ENCODE data around the gene SIGLEC11.
"Not testable (repeated sequence)": the region's sequence is repeated elsewhere in the genome, so short reads cannot be mapped to it uniquely, and the experiment has no call there.

The SIGLEC11 gene

DNA sequence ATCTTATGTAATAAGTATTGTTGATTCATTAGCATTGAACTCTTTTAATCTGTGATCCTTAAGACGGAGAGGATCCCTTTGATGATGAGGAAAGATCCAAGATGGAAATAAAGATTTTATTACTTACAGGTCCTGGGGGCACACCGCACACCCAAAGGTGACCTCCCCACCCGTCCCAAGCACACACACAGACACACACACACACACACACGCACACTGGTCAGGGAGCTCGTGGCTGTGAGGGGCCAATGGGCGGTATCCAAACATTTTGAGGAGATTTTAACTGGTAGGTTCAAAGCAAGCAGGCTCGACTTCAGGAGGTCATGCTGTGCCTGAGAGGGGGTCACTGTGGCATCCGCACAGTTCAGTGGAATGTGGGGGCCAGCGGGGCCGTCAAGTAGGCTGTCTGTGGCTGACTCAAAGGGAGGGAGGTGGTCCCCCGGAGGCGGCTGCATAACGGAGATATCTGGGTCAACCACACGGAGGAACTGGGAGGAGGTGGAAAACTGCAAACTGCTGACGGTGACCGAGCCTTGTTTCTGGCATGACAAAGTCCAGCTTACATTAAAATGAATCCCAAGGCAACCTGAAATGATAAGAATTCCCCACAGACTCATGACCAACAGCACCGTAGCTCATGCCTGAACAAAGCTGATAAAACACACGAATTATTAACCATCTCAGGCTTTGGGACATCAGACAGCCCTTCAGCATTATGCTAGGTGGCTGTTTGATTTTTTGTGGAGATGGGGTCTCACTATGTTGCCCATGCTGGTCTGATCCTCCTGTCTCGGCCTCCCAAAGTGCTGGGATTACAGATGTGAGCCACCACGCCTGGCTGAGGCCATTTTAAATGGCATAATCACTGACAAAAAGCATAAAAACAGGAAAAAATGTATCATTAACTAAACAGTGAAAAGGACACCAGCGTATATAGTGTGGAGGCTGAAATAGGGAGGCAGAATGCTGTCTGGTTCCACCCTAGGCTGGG is 20.9 kb upstream of the SIGLEC11 start:
- no peak for DNase-seq (ENCODE audit: low spot score)

DNA sequence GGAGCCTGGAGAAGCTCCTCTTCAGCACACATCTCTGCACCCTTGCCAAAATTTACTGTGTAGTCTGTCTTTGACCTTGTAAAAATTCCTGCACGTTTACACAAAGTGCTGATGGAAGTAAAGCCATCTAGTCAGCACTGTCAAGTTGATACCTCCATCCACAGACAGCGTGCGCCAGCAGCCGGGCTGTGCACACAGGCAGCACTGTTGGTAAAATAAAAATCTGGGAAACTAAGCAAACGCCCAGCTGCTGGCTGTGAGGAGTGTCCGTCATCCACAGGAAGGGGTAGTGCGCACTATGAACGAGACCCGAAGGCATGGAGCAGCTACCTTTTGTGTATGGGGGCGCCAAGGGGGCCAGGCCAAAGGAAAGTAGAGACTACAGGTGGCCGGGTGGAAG is 17.4 kb upstream of the SIGLEC11 start:
- no peak for DNase-seq (ENCODE audit: low spot score)

DNA sequence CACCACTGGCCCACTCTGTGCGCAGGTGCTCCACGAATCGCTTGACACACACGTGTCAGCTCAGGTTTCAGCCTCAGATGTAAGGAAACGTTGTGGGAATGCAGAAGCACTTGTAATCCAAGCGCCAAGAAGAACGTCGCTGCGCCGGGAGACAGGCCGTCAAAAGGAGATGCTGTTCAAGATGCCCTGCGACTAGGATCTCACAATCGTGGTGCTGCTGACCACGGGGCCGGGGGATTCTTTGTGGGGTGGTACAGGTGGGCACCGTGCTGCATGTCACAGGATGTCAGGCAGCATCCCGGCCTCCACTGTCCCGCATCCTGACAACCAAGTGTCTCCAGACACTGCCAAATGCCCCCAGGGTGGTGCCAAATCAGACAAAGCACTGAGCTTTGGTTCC is 16.9 kb upstream of the SIGLEC11 start:
- DNase-seq (ENCODE audit: low spot score), result no peak

GRCh38 chr19:49977076-49977475 is 16.1 kb upstream of the SIGLEC11 start:
- no peak for DNase-seq (ENCODE audit: low spot score)

GRCh38 chr19:49976496-49976895 is 15.5 kb upstream of the SIGLEC11 start:
- DNase-seq (ENCODE audit: low spot score), result no peak

DNA sequence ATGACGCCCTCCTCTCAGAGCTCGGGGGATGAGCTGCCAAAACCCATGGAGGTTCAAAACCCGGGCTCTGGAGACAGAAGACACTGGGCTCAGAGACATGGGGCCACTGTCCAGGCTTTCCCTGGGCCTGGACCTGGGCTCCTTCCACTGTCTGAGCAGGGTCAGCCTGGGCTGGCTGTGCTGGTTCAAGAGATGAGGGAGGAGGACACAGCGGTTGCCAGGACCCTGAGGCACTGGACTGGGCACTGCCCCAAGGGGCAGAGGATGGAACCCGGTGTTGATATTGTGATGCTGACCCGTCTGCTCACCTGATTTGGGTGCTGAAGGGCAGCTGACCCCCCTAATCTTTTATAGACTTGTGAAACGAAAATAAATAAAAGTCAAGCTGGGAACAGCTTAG is 14.1 kb upstream of the SIGLEC11 start:
- no peak for DNase-seq (ENCODE audit: low spot score)

- no peak for DNase-seq (ENCODE audit: low spot score)
These were observed 13.0 kb upstream of the SIGLEC11 start for GRCh38 chr19:49973987-49974386.

- no peak for DNase-seq (ENCODE audit: low spot score)
These were observed 11.9 kb upstream of the SIGLEC11 start for GRCh38 chr19:49972841-49973240.

GRCh38 chr19:49971991-49972411 is 11.0 kb upstream of the SIGLEC11 start:
- no peak for DNase-seq (ENCODE audit: low spot score)

GRCh38 chr19:49969355-49969754 is 8.4 kb upstream of the SIGLEC11 start:
- DNase-seq (ENCODE audit: low spot score), result not testable (repeated sequence)

DNA sequence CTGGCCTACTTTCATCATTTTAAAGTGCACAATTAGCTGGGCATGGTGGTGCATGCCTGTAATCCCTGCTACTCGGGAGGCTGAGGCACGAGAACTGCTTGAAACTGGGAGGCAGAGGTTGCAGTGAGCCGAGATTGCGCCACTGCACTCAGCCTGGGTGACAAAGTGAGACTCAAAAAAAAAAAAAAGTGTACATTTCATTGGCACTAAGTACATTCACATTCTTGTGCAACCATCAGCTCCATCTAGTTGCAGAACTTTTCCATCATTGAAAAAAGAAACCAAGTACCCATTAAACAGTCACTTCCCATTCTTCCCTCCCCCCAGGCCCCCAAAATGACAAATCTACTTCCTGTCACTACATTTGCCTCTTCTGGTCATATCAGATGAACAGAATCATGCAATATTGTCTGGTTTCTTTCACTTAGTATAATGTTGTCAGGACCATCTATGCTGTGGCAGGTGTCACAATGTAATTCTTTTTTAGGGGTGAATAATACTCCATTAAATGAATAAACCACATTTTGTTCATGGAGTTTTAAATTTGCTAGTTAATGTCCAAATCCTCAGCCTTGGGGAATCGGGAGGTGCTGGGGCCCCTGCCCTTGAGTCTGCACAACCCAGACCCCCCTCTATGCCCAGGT is 7.4 kb upstream of the SIGLEC11 start:
- DNase-seq (ENCODE audit: low spot score), result no peak

- DNase-seq (ENCODE audit: low spot score), result not testable (repeated sequence)
These were observed 1.1 kb downstream of the SIGLEC11 start for GRCh38 chr19:49959892-49960291.

DNA sequence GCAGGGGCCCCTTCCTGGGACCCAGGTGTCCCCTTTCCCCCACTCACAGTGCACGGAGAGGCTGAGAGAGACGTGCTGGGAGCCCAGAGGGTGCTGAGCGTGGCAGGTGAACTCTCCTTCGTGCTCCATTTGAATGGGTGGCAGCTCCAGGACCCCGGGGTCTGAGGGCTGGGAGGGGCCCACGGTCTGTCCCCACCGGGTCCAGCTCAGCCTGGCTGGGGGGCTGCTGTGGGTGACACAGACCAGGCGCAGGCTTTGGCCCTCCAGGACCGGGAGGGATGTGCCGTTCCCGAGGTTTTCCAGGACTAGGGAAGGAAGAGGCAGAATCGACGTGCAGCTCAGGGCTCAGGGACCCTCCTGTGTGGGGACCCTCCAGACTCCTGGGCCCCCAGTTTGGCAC is 2.4 kb downstream of the SIGLEC11 start:
- DNase-seq (ENCODE audit: low spot score), result not testable (repeated sequence)

DNA sequence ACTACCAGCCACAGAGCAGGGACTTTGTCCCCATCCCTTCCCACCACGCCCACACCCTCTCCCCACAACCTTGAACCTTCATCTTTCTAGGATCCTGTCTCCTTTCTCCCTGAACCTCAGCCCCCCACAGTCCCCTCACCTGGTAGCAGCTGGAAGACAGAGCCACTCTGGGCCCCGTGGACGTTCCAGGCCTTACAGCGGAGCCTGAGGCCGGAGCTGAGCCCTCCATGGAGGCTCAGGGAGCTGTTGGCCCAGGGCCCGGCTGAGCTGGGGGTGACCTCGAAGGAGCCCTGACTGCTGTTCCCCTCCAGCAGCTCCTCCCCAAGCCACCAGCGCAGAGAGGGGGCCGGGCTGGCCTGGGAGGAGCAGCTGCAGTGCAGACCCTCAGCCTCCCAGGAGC is 2.8 kb downstream of the SIGLEC11 start:
- not testable (repeated sequence) for DNase-seq (ENCODE audit: low spot score)

DNA sequence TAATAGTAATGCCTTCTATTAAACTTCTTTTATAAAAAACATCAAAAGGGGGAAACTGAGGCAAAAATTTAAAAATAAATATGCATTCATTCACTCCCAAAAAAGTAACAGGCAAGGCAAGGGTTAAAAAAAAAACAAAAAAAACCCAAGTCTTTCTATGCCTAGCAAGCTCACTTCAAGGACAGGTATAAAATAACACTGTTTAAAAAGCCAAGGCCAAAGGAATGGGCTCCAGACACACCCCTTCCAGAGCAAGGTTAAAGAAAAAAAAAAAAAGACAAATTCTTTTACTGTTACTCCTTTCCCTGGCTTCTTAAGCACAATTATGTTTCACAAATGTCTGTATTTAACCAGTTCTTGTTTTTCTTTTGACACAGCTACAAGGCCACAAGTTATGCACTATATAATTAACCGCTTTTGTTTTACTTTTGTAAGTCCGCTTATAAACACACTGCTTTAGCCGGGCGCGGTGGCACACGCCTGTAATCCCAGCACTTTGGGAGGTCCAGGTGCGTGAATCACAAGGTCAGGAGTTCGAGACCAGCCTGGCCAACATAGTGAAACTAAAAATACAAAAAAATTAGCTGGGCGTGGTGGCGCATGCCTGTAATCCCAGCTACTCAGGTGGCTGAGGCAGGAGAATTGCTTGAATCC is 3.6 kb downstream of the SIGLEC11 start:
- DNase-seq (ENCODE audit: low spot score), result no peak

GRCh38 chr19:49956115-49956495 is 4.9 kb downstream of the SIGLEC11 start:
- DNase-seq (ENCODE audit: low spot score), result no peak

DNA sequence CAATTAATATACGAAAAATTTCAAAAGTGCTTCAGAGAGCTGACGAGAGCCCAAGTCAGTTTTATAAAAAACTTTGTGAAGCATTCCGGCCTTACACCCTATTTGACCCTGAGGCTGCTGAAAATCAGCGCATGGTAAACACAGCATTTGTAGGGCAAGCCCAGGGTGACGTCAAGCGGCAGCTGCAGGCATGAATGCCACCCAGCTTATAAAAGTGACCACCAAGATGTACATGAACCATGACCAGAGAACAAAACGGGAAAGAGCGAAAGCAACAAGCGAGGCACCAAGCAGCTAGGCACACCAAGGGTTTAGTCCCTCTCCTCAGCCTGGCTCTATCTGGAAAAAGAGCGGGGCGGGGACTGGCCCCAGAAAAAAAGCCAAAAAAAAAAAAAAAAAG is 6.0 kb downstream of the SIGLEC11 start:
- no peak for DNase-seq (ENCODE audit: low spot score)

DNA sequence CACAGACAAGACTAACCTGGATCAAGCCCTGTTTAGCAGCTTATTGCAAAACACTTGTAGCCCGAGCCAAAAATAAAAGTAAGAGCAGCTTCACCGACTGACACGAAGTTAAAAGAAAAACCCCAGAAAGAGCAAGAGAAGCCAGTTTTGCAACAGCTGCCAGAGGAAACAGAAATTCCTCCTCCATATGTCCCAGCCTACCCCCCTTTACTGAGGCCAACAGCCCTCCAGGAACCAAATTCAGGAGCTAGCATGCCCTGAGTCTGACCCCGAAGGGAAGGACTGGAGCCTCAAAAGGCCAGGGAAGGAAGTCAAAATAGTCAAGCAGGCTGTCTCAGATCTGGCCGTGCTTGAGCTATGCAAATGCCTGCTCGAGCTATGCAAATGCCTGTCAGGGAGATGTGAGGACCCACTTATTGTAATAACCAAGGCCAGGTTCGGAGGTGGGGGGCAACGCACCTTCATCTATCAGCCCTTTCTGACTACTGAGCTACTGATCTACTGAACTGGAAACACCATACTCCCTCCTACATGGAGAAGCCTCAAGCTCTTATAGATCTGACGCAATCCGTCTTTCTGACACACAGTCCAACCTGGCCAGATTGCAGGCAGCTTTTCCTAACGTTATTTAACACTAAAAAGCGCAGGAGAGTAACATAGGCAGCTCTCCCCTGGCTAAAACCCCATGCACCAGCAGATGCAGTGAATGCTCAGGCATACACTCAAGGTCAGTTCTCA is 6.7 kb downstream of the SIGLEC11 start:
- no peak for DNase-seq (ENCODE audit: low spot score)

- DNase-seq (ENCODE audit: low spot score), result no peak
These were observed 7.6 kb downstream of the SIGLEC11 start for GRCh38 chr19:49953416-49953815.

DNA sequence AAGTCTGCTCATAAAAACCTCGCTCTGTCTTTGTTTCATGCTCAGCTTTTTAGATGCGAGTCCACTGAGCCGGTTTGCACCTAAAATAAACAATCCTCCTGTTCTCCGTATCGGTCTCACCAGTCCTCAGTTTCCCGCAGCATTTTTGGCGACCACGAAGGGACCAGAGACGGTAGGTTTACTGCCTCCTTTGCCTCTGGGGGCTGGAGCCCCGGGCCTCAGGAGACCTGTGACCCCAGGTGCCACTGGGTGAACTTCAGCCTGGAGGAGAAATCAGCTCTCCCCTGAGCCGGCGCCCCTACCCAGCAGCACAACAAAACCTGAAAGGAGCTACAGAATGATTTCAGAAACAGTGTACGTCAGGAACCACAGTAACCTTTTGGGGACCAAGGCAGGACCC is 8.1 kb downstream of the SIGLEC11 start:
- DNase-seq (ENCODE audit: low spot score), result no peak

GRCh38 chr19:49952479-49952836 is 8.5 kb downstream of the SIGLEC11 start:
- no peak for DNase-seq (ENCODE audit: low spot score)

- no peak for DNase-seq (ENCODE audit: low spot score)
These were observed 9.0 kb downstream of the SIGLEC11 start for GRCh38 chr19:49951806-49952478.

All from LoVo (cell line).